ENCODE results near the gene ABCC12.

The ABCC12 gene

DNA sequence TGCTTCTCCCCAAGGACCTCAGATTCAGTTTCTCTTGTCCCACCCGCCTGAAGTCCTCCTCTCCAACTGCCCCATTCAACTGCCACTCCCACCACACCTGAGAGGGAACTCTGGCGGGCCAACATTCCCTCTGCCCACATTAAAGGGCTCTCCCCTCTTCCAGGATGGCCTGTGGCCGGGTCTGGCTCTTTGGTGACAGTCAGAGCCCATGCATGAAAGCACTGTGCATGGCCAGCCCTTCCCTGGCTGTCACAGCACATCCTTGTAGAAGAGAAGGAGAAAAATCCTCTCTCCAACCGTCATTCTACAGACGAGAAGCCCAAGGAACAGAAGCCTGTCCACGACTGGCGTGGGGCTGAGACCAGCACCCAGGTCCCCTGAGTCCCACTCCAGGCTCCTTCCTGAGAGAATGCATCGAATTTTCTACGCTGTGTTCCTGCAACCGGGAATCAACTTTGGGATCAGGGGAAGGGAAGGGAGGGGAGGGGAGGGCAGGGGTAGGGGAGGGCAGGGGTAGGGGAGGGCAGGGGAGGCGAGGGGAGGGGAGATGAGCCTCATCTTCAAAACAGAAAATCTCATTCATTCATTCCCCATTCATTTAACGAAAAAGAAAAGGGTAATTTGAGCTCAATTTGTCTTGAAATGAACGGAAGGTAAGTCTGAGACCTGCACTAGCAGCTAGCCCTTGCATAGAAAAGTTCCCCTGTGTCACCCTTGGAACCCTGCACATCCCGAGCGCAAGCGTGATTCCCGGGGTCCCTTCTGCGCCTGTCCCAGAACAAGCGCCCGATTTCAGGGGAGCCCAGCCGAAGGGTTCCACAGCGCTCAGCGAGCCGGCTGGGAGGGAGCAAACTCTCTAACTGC lies at the start of gene ABCC12:
Gene ABCC12 (minus strand): TSS at position 68 of the 864 bp plus-strand sequence. CDS start 9,569 bp downstream, outside the sequence.
- in situ Hi-C loops (cut with HindIII; ENCODE audit: low sequenced_read_pairs): no loop called here
- TF ChIP-seq, protein P1, sequence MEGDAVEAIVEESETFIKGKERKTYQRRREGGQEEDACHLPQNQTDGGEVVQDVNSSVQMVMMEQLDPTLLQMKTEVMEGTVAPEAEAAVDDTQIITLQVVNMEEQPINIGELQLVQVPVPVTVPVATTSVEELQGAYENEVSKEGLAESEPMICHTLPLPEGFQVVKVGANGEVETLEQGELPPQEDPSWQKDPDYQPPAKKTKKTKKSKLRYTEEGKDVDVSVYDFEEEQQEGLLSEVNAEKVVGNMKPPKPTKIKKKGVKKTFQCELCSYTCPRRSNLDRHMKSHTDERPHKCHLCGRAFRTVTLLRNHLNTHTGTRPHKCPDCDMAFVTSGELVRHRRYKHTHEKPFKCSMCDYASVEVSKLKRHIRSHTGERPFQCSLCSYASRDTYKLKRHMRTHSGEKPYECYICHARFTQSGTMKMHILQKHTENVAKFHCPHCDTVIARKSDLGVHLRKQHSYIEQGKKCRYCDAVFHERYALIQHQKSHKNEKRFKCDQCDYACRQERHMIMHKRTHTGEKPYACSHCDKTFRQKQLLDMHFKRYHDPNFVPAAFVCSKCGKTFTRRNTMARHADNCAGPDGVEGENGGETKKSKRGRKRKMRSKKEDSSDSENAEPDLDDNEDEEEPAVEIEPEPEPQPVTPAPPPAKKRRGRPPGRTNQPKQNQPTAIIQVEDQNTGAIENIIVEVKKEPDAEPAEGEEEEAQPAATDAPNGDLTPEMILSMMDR (IDR thresholded peaks at IDR 0.05; ENCODE audit: low read depth, low read length): no peak
- no peak within 1 kb of the TSS for H3K4me3 ChIP-seq (ENCODE audit: low read depth, low read length)
- DNase-seq (ENCODE audit: low read depth, low spot score): no peak

- H3K4me3 ChIP-seq (ENCODE audit: low read depth, low read length): no peak overlapping the region
- DNase-seq (ENCODE audit: low read depth, low spot score): no peak
- in situ Hi-C loops (cut with HindIII; ENCODE audit: low sequenced_read_pairs): no loop called here
- TF ChIP-seq, protein P1 (IDR thresholded peaks at IDR 0.05; ENCODE audit: low read depth, low read length): no peak
Measured at GRCh38 chr16:48204825-48205151, 49.0 kb upstream of the ABCC12 start.

- no peak for DNase-seq (ENCODE audit: low read depth, low spot score)
- H3K4me3 ChIP-seq (ENCODE audit: low read depth, low read length): no peak overlapping the region
- TF ChIP-seq, protein P1 (IDR thresholded peaks at IDR 0.05; ENCODE audit: low read depth, low read length): no peak
- in situ Hi-C loops (cut with HindIII; ENCODE audit: low sequenced_read_pairs): no loop called here
Measured at GRCh38 chr16:48203974-48204824, 48.4 kb upstream of the ABCC12 start.

DNA sequence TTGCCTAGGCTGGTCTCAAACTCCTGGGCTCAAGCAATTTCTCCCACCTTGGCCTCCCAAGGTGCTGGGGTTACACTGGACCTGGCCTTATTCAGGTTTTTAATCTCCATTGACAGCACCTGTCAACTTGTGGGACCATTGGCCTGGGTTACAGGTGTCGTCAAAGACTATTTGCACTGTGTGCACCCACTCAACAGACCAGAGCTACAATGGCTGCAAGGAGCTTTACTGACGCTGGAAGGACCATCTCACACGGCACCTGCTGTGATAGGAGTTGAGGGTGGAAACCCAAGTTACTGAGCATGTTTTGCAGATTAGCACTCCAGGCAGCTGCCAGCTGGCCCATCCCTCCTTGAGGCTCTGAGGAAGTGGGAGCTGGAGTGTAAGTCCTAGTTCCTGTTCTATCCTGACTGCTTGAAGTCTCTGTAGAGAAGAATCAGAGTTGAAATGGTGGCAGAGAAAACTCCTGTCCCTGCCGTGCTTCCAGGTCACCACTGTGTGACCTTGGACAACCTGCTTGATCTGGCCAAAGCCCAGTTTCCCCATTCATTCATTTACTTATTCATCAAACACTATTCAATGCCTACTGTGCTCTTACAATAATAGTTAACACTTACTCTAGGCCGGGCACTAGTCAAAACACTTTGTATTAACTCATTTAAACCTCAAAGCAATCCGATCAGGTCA lies 45.9 kb upstream of the ABCC12 start:
- in situ Hi-C loops (cut with HindIII; ENCODE audit: low sequenced_read_pairs): no loop called here
- DNase-seq (ENCODE audit: low read depth, low spot score): no peak
- TF ChIP-seq, protein P1 (IDR thresholded peaks at IDR 0.05; ENCODE audit: low read depth, low read length): no peak
- H3K4me3 ChIP-seq (ENCODE audit: low read depth, low read length): no peak overlapping the region

DNA sequence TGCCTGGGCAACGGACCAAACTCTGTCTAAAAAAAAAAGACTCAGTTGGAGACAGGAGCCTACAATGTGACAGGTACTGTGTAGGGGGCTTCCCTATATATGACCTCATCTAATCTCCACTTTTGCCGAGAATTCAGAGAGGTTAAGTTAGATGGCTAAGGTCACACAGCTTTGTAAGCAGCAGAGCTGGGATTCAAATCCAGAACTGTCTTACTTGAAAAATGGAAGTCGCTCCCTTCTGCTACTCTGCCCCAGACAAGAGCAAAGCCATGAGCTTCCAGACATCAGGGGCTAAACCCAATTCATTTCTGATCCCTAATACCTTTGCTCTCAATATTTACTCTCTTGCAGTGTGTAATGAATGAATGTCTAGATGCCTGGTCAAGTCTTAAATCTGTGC lies 41.5 kb upstream of the ABCC12 start:
- in situ Hi-C loops (cut with HindIII; ENCODE audit: low sequenced_read_pairs): no loop called here
- TF ChIP-seq, protein P1 (IDR thresholded peaks at IDR 0.05; ENCODE audit: low read depth, low read length): no peak
- no peak overlapping the region for H3K4me3 ChIP-seq (ENCODE audit: low read depth, low read length)
- DNase-seq (ENCODE audit: low read depth, low spot score): no peak

DNA sequence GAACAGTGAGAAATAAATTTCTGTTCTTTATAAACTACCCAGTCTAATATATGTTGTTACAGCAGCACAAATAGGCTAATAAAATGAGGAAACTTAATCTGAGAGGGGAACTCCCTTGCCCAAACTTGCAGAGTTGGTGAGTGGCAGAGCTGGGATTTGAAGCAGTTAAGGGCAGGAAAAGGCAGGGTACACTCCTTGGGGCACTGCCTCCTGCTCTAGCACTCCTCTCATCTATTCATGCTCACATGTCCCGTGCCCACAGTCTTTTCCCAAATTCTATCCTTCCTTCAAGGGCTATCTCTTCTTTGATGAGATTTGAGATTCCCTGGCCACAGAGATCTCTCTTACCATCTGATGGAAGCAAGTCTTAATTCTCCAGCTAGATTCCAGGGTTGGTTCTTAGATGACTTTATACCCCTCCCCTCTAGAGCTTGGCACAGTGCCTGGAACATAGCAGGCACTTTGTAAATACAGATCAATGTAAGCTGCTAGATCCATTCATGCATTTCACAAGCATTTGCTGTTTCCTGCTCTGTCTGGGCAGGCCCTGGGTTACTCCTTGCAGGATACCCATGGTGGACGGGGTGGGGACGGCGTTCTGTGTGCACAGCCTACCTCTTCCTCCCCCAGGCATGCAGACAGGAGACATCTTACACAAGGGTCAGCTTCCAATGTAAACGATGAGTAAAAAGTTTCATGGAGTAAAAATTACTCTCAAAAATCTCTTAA lies 39.2 kb upstream of the ABCC12 start:
- peak; percentile 53 for DNase-seq (ENCODE audit: low read depth, low spot score)
- TF ChIP-seq, protein P1 (IDR thresholded peaks at IDR 0.05; ENCODE audit: low read depth, low read length): no peak
- in situ Hi-C loops (cut with HindIII; ENCODE audit: low sequenced_read_pairs): no loop called here
- H3K4me3 ChIP-seq (ENCODE audit: low read depth, low read length): no peak overlapping the region
